GM18868 (cell line): ENCODE data around the gene DNAH1.

ENCODE experiments used
- ATAC-seq: cut with Tn5 transposase; IDR thresholded peaks from one replicate; pipeline ENCODE4 v1.9.1; 2021; ENCODE audit warnings: mild to moderate bottlenecking, moderate library complexity; ENCODE audit not compliant: unreplicated experiment

The DNAH1 gene

DNA sequence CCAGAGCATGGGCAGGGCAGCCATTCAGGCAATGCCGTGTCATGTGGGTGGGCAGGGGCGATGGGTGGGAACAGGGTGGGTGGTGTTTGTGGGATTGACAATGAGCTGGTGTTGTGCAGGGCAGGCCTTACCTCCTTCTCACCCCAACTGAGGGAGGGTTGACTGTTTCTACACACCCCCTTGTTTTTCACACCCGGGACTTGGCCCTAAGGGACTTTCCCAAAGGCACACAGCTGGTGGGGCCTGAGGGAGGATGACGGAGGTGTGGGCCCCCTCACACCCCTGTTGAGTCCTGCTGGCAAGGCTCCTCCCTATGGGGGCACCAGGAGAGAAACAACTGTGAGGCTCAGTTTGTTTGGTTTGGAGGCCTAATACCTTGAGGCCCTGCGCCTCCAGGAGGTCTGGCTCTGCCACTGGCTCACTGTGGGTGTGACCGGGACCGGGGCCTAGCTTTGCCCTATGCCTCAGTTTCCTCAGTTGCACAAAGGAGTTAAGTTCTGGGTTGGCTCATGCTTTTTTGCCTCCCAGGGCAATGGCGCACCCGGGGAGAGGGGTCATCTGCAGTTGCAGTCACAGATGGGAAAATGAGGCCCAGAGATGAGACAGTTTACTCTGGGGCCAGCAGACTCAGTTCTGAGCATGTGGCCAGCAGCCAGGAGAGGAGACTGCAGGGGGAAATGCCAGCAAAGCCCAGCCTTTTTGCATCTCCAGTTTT lies 5.1 kb upstream of the DNAH1 start:
- ATAC-seq: peak; percentile 65

GRCh38 chr3:52311576-52312119 lies 4.5 kb upstream of the DNAH1 start:
- no peak for ATAC-seq

- peak; percentile 7 for ATAC-seq
Observed at GRCh38 chr3:52313188-52313773, 2.8 kb upstream of the DNAH1 start.

DNA sequence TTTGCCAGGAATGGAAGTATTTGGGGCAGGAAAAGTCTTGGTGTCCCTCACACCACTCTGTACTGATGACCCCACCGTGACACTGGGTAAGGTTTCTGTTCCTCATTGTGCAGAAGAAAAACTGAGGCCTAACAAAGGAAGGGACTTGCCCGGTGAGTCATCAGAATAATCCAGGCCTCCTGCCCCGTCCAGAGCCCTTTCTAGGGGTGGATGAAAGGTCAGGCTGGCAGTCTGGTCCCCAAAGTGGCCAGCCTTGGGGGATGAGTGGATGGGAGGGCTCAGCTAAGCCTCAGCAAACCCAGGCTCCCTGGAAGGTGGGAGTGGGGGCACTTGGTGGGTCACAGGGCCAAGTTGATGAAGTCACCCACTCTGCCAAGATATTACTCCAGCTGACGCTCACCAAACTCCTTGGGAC lies 2.3 kb upstream of the DNAH1 start:
- peak; percentile 87 for ATAC-seq

GRCh38 chr3:52314489-52314888 lies 1.6 kb upstream of the DNAH1 start:
- ATAC-seq: no peak

DNA sequence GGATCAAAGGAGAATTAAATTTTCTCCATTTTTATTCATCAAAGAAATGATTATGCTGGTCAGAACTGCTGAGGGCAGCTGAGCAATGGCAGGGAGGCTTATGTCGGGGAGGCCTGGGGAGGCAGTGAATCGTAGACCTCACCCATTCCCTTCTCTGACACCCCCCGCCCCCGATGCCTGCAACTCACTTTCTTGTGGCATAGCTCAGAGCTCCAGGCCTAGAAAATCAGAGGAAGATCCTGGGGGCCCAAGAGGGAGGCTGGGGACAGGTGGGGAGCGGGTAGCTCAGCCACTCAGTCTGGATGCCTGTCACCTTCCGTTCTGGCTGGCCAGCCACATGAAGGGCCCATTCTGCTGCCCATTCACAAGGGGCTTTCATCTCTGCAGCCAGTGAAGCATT lies 1.1 kb upstream of the DNAH1 start:
- ATAC-seq: no peak

DNA sequence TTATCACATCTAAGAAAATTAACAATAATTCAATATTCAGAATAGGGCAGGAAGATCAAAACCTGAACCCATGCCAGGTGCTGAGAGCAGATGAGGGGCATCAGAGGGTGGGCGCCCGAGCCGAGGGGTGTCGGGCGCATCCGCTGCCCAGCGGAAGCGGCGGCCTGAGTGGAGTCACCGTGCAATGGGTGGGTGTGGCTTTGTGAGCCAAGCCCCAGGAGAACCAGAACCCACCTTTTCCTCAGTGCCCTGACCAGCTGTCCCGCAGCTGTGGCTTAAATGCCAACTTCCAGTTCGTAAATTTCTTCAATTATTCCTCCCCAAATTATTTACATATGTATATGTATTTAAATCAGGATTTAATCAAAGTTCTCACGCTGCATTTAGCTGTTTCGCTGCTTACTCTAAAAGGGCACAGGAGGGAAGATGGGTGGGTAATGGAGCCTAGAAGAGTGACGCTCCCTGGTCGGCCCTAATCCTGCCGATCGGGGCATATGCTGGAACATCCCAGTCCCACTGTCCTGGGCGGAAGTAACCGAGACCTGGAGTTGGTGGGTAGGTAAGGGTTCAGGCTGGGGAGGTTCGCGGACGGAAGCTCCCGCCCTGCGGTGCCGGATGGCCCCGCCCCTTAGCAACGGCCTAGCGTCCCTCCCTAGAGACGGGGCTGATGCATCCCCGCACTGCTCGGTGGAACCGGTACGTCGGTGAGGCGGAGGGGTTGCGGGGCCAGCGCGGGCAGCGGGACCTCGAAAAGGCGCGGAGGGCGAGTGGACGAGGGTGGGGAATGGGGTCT lies 1.3 kb downstream of the DNAH1 start:
- ATAC-seq: no peak

DNA sequence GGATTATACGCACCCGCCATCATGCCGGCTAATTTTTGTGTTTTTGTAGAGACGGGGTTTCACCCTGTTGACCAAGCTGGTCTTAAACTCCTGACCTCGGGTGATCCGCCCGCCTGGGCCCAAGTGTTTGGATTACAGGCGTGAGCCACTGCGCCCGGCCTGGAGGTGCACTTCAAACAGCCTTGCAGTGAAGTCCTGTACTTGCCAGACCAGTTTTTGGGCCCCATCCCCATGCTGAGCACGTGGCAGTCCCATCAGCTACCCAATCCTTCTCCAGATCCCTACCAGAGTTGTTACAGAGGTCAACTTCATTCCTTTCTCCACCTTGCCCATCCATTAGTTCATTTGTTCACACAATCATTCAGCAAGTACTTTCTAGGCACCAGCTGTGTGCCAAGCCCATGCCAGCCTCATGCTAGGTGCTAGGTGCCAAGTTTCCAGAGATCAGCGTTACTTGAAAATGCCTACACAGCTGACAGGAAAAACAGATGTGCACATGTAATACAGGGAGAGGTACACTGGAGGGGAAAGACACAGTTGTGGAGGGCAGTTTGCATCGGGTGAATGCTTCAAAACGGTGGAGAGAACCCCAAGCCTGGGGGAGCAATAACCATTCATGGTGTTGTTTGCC lies 2.2 kb downstream of the DNAH1 start:
- ATAC-seq: no peak

DNA sequence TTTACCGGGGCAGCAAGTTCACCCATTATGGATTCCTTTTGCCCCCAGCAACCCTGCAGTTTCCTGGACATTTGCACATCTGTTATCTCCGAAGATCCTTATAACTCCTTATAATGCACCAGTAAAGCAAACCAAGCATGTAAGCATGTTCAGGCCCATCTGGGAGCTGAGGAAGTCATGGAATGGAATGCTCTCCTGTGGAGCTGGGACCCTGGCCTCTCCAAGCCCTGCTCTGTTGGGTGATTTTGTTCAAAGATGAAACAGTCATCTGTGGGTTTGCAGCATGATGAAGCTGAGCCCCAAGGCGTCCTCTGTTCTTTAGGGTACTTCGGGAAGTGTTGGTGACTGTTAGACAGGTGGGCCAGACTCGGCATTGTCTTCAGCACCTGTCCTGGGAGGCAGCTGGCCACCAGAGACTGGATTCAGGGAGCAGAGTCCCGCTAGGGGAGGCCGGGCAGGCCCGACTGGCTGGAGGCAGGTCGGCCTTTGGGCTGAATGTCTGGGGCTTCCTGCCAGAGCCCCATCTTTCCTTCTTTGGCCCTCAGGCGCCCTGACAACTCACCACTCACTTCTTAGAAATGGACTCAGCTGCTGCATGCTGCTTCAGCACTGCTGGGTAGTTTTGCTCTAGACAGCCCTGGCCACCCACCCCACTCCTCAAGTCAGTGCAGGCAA lies 3.9 kb downstream of the DNAH1 start:
- ATAC-seq: no peak

DNA sequence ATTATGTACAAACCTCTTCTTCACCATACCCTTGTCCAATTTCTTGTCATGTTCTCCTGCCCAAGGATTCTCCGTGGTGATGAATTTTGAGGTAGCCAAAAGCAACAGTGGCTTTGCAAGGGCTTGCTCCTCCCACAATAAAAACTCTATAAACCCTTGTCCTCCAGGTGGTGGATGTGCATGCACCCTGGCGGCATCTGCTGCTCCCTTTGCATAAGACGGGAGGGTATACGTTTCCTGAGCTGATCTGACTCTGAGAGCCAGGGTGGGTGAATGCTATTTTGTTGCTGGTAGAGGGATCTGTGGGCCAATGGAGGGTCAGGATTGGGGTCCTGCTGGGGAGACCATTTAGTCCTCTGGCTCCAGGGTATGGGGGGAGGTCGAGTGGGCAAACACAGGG lies 5.4 kb downstream of the DNAH1 start:
- ATAC-seq: no peak

- no peak for ATAC-seq
Observed at GRCh38 chr3:52322466-52322865, 6.3 kb downstream of the DNAH1 start.

DNA sequence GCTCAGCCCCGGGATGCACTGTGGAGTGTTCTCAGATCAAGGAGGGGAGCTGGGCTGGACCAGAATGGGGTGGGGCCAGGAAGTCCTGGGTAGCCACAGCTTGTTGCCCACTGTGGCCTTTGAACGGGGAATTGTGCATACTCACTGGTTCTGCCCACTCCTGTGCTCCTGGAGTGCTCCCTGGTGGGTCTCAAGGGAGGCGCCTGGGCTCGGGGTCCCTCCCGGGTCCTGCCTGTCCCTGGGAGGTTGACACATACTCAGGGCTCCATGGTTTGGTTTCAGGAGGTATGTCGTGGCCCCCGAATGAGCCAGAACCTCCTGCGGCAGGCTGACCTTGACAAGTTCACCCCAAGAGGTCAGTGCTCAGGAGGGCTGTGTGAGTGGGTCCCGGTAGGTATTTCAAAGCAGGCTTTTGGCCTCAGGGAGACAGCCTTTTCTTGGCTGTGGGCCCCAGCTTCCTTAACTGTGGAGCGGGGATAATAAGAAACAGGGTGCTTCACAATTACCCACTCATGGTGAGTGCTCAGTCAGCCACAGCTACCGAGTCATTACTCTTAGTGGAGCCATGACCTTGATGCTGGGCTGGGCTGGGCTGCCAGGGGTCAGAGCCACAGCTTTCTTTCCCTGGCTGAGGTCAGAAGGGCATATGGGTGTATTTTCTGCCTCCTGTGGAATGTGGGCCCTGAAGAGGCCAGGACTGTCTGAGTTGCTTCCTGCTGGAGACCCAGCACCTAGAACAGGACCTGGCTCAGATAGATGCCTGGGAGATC lies 7.6 kb downstream of the DNAH1 start:
- no peak for ATAC-seq

DNA sequence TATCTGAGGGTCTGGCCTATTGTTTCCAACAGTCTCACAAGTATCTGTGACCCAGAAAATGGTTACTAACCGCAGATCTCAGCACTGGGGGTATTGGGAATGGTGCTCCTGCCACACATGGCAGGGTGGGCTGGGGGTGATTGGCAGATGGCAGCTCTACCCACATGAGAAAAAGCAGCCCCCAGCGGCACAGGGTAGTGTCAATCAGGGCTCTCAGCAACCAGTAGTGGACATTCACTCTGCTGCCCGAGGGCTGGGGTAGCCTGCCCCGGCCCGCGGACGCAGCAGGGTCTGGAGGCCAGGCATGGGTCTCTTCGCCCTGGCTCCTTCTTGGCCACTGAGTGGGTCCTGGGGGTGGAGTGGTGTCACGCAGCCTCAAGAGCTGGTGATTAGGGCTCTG lies 8.6 kb downstream of the DNAH1 start:
- no peak for ATAC-seq

DNA sequence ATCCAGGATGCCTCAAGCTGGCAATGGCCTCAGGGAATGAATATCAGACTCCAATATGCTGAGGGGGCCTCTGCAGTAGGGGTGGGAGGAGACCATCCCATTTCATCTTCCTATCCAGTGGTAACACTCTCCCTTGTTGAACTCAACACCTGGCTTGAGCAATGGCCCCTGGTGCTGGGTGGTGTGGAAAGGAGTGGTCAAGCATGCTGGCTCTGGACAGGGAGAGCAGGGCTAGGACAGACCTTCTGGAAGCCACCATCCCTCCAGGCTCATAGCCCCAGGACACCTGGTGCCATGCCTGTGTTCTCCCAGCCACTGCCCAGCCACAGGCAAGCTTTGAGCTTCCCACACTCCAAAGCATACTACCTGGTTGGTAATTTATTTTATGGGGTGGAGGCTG lies 9.6 kb downstream of the DNAH1 start:
- no peak for ATAC-seq

DNA sequence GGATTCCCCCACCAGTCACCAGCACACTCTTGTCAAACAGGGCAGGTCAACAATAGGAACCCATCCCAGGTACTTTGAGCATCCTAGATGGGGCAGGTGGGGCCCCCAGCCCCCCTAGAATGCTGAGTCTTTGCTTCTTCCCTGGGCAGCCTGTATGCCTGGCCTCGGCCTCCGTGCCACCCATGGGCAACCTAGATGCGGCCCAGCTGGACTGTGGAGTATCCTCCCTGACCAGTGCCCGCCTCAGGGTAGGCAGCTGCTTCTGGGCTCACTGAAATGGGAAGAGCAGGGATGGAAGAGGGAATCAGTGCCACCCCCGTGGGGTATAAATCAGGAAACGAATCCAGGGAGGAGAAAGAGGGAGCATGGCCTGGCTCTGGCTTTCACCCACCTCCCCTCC lies 10.9 kb downstream of the DNAH1 start:
- no peak for ATAC-seq

DNA sequence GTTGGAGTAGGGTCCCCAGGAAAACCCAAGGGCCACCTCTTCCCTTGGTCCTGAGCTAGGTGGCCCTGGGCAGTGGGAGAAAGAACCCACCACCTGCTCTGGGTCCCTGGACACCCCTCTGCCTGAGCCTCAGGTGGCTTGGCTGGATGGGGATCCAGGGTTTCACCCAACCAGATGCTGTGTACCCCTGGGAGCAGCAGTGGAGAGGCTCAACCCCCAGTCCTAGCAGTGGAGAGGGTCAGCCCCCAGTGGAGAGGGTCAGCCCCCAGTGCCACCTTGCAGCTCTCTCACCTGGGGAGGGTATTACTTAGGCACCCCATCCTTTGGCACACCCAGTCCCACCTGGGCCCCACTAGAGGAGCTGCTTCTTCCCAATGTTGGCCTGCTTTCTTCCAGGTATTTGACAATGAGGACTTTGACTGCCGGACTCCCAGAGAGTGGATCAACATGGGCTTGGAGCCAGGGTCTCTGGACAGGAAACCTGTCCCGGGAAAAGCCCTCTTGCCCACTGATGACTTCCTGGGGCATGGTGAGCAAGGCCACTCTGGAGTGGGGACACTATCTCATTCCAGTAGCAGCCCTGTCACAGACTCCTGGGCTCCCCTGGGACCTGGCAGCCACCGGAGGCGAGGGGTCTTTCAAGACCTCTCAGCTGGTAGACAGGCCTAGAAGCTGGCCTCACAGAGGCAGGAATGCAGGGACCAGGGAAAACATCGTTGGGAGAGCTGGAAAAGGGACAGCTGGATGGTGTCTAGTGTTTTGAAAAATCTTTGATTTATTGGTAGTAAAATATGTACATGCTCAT lies 11.6 kb downstream of the DNAH1 start:
- ATAC-seq: no peak

GRCh38 chr3:52328536-52329080 lies 12.5 kb downstream of the DNAH1 start:
- no peak for ATAC-seq

- no peak for ATAC-seq
Observed at GRCh38 chr3:52330194-52330805, 14.2 kb downstream of the DNAH1 start.

DNA sequence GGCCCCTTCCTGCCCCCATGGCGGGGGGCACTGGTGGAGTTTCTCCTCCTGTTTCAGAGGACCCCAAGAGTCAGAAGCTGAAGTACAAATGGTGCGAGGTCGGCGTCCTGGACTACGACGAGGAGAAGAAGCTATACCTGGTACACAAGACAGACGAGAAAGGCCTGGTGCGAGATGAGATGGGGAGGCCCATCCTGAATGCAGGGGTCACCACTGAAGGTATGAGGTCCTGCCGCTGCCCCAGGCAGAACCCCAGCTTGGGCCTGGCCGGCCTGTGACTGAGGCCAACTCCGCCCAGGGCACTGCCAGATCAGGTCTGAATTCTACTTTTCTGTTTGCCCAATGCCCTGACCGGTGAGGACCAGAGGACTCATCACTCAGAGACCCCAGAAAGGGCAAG lies 15.0 kb downstream of the DNAH1 start:
- ATAC-seq: no peak
